Sigmoid colon (tissue), 7 donors: ENCODE data around the gene RCL1. TPM values are rescaled to one million over a fixed set of nuclear protein-coding genes. Genes with fewer than 3 reads are reported as not detected.

Experiments used
- DNase-seq: peaks from one replicate; pipeline ENCODE4 v3.0.0-alpha.2; 2019
- H3K27ac ChIP-seq, 4 donors: fragments of 200-600 bp; sonication (generic); one replicate each; pipeline ENCODE4 v1.5.1; 2016 to 2019; ENCODE audit warnings: mild to moderate bottlenecking in 1 of 4
- H3K27me3 ChIP-seq, 3 donors: fragments of 200-600 bp; sonication (generic); one replicate each; pipeline ENCODE4 v1.5.1; 2019; ENCODE audit warnings: mild to moderate bottlenecking in 1 of 3
- H3K36me3 ChIP-seq, 4 donors: fragments of 200-600 bp; sonication (generic); one replicate each; pipeline ENCODE4 v1.5.1; 2016 to 2019
- H3K4me1 ChIP-seq, 4 donors: fragments of 200-600 bp; sonication (generic); one replicate each; pipeline ENCODE4 v1.5.1; 2017 to 2019
- H3K4me3 ChIP-seq, 4 donors: fragments of 200-600 bp; sonication (generic); one replicate each; pipeline ENCODE4 v1.5.1; 2017 to 2019; ENCODE audit warnings: mild to moderate bottlenecking in 2 of 4, moderate library complexity in 1 of 4
- H3K9me3 ChIP-seq, 4 donors: fragments of 200-600 bp in 3 of 4; sonication (generic) in 3 of 4; one replicate each; pipeline versions ENCODE4 v1.5.1 to v1.6.1; 2013 to 2019
- EP300 ChIP-seq, 4 donors: sonication (generic); formaldehyde crosslinking; IDR thresholded peaks; one replicate each; pipeline ENCODE4 v1.6.1; 2017; ENCODE audit warnings: antibody characterized with exemption in 4 of 4
- POLR2A ChIP-seq, 2 donors: fragments of 450-650 bp; IDR thresholded peaks; one replicate each; pipeline ENCODE4 v1.6.1; 2016; ENCODE audit warnings: antibody characterized with exemption in 2 of 2, mild to moderate bottlenecking in 2 of 2, moderate library complexity in 2 of 2
- POLR2AphosphoS5 ChIP-seq, 4 donors: sonication (generic); formaldehyde crosslinking; IDR thresholded peaks; one replicate each; pipeline ENCODE4 v1.6.1; 2017; ENCODE audit warnings: antibody characterized with exemption in 4 of 4
- WGBS, 2 donors: extraction: QIAGEN DNeasy Blood & Tissue Kit; methylation state at CpG; one replicate each; pipeline ENCODE4 v1.1.7; 2013; 5-methylcytosine and 5-hydroxymethylcytosine counted together
- intact Hi-C: fragments of 100-400 bp; cut with DNase I; formaldehyde crosslinking; loops from one replicate; pipeline ENCODE4 v1.15.1; 2023
- polyA plus RNA-seq, 3 donors: library from polyadenylated mRNA; stranded (reverse); fragments of 200-250 nt; gene quantifications; one replicate each; pipeline ENCODE4 v1.2.3, GENCODE V29; 2013
- total RNA-seq, 4 donors: library from RNA; depleted of rRNA; stranded (reverse); fragments of >200 nt; gene quantifications; one replicate each; pipeline ENCODE4 v1.1.0, GENCODE V29; 2016
- TF ChIP-seq, protein P1 (sequence below), 4 experiments: fragments of 450-650 bp in 3 of 4; fragments of 200-600 bp in 1 of 4; IDR thresholded peaks; one replicate each; pipeline ENCODE4 v1.5.1; 2016 to 2019; ENCODE audit warnings: antibody characterized with exemption in 4 of 4, mild to moderate bottlenecking in 3 of 4, moderate library complexity in 2 of 4
- donor health status: healthy with polysubstance abuse.
- donor health status: Bipolar disorder and iron deficiency.
- donor health status: healthy.

RCL1 gene
- total and polyA plus RNA-seq, 7 donors: 5.1 to 24.1 (median 19.7) TPM

DNA sequence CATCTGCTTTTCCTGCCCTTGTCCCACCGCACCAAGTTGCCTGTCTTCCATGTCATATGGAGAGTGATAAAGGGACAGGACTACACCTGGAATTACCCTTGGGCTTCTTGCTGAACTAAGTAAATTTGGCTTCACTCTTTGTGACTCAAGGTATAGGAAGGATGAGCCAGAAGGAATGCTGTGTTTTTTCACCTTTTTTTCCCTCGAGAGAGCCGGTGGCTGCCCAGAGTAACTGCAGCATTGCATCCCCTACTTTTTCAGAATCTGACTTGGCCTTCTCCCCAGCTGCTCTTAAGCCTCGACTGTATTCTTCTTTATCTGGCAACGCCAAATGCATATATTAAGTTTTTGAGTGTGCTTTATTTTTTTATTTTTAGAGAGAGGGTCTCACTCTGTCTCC lies 38.4 kb downstream of the RCL1 start:
- peaks cover 0 to 14% (median 4%) of the 10 kb centered on the region in 4 donors for H3K4me1 ChIP-seq
- no peaks in the 10 kb centered on the region for H3K9me3 ChIP-seq
- H3K27me3 ChIP-seq: no peaks in the 10 kb centered on the region
- H3K27ac ChIP-seq: no peak overlapping the region
- intact Hi-C loops: no loop called here
- H3K36me3 ChIP-seq: peaks cover 0 to 6% (median 0%) of the 10 kb centered on the region in 4 donors
- TF ChIP-seq, protein P1, sequence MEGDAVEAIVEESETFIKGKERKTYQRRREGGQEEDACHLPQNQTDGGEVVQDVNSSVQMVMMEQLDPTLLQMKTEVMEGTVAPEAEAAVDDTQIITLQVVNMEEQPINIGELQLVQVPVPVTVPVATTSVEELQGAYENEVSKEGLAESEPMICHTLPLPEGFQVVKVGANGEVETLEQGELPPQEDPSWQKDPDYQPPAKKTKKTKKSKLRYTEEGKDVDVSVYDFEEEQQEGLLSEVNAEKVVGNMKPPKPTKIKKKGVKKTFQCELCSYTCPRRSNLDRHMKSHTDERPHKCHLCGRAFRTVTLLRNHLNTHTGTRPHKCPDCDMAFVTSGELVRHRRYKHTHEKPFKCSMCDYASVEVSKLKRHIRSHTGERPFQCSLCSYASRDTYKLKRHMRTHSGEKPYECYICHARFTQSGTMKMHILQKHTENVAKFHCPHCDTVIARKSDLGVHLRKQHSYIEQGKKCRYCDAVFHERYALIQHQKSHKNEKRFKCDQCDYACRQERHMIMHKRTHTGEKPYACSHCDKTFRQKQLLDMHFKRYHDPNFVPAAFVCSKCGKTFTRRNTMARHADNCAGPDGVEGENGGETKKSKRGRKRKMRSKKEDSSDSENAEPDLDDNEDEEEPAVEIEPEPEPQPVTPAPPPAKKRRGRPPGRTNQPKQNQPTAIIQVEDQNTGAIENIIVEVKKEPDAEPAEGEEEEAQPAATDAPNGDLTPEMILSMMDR (IDR thresholded peaks at IDR 0.05): no peak
- TF ChIP-seq EP300 (IDR thresholded peaks at IDR 0.05) (no peak), POLR2A (IDR thresholded peaks at IDR 0.05) (no peak)
- DNase-seq: no peak
- 94 to 95% methylated on average over 5 of the region's 5 CpGs for WGBS, 2 donors
- H3K4me3 ChIP-seq: no peak overlapping the region

DNA sequence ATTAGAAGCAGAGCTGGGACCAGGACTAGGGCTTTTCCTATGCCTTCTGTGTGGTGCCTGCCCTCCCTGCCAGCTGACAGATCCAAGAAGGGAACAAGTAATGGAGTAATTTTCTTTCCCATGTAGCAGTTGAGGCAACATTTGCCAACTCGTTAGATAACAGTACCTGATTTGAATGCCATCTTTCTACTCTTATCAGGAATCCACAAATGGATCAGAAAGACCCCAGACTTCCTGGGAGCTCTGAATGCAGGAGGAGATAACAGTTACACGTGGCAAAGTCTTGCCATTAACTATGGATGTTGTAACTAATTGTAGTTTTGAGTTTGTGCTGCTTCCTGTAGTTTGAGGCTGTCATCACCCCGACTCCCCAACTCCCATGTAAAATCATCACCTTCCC lies 39.2 kb downstream of the RCL1 start:
- intact Hi-C loops: no loop called here
- no peak overlapping the region for H3K4me3 ChIP-seq
- 94 to 96% methylated on average over 3 of the region's 3 CpGs for WGBS, 2 donors
- H3K27ac ChIP-seq: no peak overlapping the region
- peaks cover 0 to 10% (median 4%) of the 10 kb centered on the region in 4 donors for H3K4me1 ChIP-seq
- TF ChIP-seq EP300 (IDR thresholded peaks at IDR 0.05) (no peak), POLR2AphosphoS5 (IDR thresholded peaks at IDR 0.05) (no peak), POLR2A (IDR thresholded peaks at IDR 0.05) (no peak)
- TF ChIP-seq, protein P1 (IDR thresholded peaks at IDR 0.05): no peak
- H3K9me3 ChIP-seq: no peaks in the 10 kb centered on the region
- H3K27me3 ChIP-seq: no peaks in the 10 kb centered on the region
- no peak for DNase-seq
- peaks cover 0 to 6% (median 0%) of the 10 kb centered on the region in 4 donors for H3K36me3 ChIP-seq

DNA sequence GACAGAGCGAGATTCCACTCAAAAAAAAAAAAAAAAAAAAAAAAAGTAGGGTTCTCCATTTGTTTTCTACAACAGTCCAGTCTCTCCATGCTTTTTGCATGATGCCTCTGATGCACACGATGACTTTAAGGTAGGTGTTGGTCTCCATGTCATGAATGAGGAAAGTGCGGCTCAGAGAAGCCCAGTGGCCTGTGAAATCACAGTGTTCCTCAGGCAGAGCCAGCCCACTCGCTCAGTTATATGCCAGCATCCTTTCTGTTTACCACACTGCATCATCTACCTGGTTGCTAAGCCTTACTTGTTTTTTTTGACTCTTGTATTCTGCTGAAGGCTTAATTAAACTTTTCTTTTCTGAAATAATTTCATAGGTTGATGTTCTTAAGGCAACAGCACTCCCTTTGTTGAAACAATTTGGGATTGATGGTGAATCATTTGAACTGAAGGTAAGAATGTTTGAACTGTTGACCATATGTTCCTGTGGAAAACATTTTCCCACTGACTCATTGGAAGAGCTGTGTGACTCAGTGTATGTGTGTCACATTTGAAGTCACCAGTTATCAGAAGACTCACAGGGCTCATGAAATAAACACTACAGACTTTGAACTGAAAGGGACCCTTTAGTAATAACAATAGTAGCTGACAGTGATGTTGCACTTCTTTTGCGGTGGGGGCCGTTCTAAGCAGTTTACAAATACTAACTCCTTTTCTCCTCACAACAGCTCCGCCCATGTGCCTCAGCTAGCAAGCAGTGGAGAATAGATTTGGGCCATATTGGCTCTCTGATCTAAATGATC lies 40.2 kb downstream of the RCL1 start:
- DNase-seq: no peak

DNA sequence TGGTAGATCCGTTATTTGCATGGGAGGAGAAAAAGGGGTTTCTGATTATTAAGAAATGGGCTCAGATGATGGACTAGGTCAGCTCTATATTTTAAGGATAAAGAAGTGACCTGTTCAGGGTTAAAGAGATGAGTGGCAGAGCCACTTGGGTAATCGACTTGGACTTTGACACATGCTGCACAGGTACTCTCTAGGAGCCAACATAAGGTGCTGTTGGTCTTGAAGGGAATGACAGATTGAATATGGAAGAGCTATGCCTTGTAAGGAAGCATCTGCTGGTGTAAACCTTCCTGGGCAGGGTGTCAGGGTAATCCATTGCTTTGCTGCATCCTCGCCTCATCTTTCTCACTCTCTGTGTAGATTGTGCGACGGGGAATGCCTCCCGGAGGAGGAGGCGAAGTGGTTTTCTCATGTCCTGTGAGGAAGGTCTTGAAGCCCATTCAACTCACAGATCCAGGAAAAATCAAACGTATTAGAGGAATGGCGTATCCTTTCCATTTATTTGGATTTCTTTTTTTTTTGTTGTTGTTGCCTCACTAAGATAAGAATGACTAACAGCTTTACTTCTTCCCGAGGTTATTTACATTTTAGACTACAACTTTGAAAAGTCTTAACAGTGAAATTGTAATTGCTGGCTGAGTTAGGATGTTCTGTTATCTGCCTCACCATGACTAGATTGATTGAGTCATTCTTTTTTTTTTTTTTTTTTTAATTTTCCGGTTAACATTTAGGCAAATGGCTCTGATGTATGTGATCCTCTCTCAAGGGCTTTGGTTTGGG lies 41.2 kb downstream of the RCL1 start:
- Histone ChIP-seq H3K9me3 (no peaks in the 10 kb centered on the region), H3K4me3 (no peak overlapping the region), H3K4me1 (peaks cover 0 to 6% (median under 1%) of the 10 kb centered on the region in 4 donors), H3K36me3 (peaks cover 0 to 6% (median 0%) of the 10 kb centered on the region in 4 donors), H3K27ac (no peak overlapping the region), H3K27me3 (no peaks in the 10 kb centered on the region)
- 85 to 92% methylated on average over 11 of the region's 11 CpGs for WGBS, 2 donors
- TF ChIP-seq, protein P1 (IDR thresholded peaks at IDR 0.05): no peak
- TF ChIP-seq POLR2AphosphoS5 (IDR thresholded peaks at IDR 0.05) (no peak), POLR2A (IDR thresholded peaks at IDR 0.05) (no peak), EP300 (IDR thresholded peaks at IDR 0.05) (no peak)
- intact Hi-C loops: no loop called here
- no peak for DNase-seq

More for the DNA sequence above, 40.2 kb downstream of the RCL1 start:
- no peak for TF ChIP-seq EP300 (IDR thresholded peaks at IDR 0.05)
- TF ChIP-seq, protein P1 (IDR thresholded peaks at IDR 0.05): no peak
- TF ChIP-seq POLR2A (IDR thresholded peaks at IDR 0.05): no peak
- TF ChIP-seq POLR2AphosphoS5 (IDR thresholded peaks at IDR 0.05): no peak
- Histone ChIP-seq H3K4me3 (no peak overlapping the region), H3K36me3 (peaks cover 0 to 6% (median 0%) of the 10 kb centered on the region in 4 donors), H3K9me3 (no peaks in the 10 kb centered on the region), H3K4me1 (peaks cover 0 to 10% (median 7%) of the 10 kb centered on the region in 4 donors), H3K27ac (no peak overlapping the region), H3K27me3 (no peaks in the 10 kb centered on the region)
- intact Hi-C loops: no loop called here
- 87 to 89% methylated on average over 7 of the region's 7 CpGs for WGBS, 2 donors
